ENCODE measurements around the gene AUH.

The AUH gene

DNA sequence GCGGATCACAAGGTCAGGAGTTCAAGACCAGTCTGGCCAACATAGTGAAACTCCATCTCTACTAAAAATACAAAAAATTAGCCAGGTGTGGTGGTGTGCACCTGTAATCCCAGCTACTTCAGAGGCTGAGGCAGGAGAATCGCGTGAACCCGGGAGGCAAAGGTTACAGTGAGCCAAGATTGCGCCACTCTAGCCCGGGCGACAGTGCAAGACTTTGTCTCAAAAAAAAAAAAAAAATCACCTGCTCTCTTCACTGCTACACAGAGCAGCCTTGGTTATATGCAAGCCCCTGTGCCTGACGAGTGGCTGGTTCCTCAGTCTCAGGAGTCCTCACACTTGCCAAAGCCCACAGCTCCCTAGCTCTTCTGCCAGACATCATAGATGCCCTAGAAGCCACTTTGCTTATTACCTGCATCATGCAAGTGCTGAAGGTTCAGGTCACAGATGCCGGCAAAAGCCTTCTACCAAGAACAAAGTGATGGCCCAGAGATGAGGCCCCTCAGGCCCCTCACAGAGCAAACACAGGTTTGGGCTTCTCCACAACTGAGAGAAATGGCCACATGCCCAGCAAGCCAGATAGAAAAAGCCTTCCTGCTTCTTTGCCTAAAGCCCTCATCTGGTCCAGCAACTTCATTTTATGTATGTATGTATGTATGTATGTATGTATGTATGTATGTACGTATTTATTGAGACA lies 176.4 kb downstream of the AUH start:
- no peak for DNase-seq

DNA sequence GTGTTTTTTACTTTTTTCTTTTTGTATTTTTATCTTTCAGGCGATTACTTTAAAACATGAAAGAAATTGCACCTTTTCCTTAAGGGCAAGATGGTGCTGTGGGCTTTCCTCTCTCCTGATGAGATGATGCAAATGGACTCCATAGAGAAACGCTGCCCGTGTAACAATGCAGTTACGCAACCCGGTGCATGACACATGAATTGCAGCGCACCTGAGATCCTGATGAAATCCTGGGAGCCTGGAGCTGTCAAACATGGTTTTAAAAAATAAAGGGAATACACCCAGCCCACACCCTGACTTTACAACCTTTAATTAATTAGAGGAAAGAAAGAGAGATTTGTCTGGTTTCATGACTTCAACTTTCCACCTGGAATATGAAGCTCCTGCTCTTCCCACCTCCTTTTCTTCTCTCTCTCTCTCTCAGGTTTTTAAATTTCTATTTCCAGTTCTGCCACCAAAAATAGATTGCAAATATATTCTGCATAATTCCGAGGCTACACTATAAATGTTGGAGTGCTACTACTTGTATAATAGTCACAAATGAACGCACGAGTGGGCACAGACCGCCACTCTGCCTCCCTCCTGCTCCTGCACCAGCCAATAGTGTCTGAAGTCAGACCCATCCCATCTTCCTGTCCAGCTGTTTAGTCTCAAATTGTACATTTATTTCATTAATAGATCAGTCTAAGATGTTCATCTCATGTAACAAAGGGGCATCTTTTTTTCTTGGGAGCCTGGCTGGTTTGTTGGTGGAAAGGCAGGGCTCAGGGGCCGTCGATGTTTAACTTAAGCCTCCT lies 179.1 kb downstream of the AUH start:
- DNase-seq = no peak

DNA sequence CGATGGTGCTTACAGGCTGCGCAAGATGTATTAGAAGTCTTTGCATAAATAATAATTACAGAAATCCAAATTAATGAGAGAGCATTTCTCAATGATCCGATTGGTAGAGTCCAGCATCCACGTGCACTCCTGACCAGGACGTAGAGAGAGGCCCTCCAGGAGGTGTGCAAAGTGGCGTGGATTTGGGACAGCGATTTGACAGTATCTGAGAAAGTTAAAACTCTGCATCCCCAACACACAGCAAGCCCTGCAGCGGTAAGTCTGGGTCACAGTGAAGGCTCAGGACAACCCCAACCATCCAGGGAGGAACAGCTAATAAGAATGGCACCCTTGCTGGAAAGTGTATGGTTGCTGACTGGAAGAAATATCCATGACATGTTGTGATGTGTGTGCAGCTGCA lies 180.2 kb downstream of the AUH start:
- DNase-seq = no peak

DNA sequence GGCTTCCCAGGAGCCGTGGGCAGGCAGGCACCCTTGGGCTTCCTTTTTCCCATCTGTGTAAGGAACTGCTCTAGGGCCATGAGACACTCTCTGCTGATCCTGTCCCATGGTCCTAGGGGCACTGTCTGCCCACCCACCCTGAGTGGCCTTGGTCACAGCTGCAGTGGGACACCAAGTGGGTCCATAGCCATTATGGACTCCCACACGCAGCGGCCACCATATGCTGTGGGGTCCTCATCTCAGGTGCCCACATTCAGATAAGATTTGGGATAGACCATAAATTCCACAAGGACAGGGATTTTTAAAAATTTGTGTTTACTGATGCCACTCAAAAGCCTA lies 180.8 kb downstream of the AUH start:
- no peak for DNase-seq

DNA sequence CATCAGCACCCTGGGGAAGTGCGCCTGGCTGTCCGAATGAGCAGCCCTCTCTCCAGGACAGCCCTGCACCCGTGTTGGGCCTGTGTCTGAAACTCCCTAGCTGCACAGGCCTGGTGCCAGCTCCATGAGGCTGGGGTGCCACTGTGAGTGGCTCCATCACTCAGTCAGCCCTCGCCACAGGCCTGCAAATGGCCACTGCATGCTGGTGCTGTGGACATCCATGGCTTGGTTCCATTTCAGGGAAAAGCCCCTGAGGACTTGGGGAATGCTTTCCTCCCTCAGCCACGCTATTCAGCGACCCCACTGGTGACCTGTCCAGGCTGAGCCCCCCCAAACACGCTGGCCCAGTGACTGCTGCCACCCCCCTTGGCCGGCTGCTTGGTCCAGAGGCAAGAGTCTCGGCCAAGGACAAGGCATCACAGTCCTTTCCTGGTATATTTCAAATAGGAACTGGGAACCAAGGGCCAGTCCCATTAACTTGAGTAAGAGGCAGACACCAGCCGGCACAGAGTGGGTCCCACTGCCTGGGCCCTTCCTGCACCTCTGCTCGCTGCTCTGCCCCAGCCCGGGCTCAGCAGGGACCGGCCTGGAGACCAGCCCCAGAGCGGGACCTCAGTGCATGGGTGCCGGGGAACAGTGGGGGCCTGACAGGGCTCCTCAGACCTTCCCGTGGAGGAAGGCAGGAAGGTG lies 181.3 kb downstream of the AUH start:
- DNase-seq = no peak

DNA sequence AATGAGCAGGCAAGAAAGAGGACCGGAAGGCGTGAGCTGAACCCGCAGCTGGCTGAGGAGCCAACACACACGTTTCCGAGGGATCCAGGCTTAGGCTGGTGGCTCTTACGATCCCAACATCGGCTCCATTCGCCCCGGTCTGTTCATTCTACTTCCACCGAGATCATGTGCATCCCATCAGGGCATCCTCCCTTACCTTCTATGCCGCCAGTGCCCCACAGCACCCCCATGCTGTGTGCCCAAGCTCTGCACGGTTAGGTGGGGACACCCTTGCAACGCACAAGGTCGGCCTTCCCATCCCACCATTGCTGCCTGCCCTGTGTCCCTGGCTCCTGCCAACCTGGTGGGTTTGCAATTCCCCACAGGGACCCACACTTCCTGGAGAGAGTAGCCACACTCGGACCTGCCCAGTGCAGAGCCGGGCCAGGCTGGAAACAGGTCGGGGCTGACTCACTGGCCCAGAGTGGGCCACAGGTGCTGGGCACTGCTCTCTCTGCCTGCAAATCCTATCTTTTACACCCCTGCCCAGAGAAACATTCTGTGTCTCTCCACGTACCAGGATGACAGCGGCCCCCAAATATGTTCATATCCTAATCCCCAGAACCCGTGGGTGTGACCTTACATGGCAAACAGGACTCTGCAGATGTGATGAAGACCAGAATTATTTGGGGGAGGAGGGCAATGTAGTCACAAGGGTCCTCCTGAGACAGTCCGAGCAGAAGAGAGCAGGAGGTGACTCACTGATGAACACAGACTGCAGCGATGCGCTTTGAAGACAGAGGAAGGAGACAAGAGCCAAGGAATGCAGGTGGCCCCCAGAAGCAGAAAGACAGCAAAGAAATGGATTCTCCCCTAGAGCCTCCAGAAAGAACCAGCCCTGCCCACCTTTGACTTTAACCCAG lies 182.2 kb downstream of the AUH start:
- DNase-seq = no peak

DNA sequence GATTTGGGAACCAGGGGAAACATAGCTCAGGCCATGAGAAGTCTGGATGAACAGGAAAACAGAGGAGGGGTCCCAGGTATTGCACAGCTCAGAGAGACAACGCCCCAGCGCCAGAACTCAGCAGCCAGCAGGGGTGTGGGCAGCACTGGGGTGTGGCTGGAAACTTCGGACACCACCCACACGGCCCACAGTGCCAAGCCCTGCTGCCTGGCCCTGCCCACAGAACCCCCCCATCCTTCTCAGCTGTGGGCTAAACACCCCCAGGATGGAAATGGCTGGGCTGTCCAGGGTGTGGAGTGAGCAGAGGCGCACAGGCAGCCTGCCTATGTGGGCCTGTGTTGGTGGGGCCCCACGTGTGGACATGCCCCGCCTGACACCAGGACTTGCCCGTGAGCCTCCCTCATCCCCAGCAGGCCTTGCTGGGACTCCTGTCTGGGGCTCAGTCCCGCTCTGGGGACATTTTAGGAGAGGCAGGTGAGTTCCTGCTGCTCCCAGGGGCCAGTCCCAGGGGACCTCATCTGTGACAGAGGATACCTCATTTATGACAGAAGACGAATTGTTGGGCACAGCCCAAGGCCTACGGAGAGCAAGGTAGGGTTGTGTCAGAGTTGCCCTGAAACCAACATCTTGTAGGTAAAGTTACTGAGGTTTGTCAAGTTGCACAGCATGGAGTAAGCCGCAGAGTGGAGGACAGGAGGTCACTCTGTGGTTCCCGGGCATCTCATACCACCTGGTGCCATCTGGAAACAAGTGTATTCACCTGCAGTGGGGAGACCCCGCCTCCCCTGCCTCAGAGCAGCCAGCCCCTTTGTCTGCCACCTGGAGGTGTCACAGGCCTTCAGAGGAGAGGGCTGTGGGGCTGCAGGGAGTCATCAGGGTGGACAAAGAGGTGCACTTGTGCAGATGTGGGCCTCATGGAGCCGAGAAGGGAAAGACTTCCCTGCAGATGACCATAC lies 183.2 kb downstream of the AUH start:
- no peak for DNase-seq

DNA sequence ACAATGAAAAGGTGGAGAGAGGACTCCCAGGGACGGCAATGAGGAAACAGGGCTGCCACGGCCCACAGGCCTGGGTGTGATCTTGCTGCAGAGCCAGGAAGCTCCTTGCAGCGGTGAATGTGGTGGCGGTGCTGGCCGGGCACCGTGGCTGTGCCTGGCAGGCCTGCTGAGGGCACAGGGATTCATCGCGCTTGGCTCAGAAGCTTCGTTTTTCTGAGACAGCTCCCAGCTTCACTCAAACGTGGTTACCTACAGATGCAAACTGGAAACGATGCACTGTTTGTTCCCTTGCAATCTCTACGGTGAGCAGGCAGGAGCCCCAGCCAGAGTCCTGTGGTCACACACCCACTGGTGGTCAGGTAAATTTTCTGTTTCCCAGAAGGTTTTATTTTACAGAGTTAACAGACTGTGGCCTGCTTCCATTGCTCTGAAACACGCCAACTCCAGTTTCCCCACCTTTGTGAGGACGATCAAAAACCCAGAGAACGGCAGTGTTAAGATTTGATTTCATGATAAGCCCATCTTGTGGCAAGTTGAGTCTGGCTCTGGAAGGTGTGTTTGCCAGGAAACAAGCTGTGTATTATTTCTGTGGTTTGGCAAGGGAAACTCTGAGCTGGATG lies 183.9 kb downstream of the AUH start:
- no peak for DNase-seq

DNA sequence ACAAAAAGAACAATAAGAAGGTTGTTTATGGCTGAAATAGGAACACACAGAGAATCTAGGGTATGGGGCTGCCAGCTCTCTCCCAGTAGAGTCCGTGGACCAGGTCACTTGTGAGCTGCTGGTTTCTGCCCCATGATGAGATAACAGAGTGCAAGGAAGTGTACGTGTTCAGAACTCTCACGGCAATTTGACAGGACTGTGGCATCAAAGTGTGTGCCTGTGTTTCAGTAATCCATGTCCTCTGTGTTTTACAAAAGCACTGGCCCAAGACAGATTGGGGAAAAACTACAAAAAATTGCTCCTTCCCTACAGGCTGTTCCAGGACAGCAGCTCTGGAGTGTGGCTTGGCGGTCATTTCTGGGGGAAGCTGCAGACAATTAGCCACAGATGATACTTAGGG lies 184.6 kb downstream of the AUH start:
- no peak for DNase-seq

DNA sequence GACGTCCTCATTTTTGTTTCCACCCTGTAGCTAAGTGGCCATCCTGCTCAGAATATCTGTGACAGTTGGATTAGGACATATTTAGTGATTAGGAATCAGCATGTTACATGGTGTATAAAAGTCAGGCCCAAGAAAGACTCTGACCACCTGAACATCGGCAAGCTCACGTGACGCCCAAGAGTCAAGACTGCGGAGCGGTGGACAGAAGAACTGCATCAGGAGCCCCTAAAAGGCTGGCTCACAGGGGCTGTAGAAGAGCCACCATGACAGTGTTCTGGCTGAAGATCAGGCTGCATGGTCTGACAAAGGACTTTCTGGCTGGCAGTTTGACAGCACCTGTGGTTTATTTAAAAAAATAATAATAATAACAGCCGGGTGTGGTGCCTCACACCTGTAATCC lies 185.3 kb downstream of the AUH start:
- DNase-seq = no peak

DNA sequence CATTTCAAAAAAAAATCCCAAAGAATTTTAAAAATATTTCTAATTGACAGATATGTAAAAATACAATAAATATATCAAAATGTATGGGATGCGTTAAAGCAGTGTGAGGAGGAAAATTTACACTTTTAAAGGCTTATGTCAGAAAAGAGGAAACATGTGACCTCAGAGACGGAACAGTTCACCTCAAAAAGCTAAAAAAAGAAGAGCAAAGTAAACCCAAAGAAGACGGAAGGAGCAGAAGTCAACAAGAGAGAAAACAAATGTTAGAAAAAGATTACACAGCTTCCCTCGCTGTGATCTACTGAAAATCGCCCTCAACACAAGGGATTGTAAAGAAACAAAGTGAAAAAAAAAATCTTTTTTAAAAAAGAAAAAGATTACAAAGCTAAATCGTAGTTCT lies 186.9 kb downstream of the AUH start:
- DNase-seq = no peak

DNA sequence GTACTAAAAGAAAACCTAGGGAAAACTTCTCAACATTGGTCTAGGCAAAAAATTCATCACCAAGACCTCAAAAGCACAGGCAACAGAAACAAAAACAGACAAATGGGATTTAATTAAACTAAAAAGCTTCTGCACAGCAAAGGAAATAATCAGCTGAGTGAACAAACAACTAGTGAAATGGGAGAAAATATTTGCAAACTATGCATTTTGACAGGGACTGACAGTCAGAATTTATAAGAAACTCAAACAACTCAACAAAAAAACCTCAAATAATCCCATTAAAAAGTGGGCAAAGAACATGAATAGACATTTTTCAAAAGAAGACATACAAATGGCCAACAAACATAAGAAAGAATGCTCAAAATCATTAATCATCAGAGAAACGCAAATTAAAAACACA lies 189.4 kb downstream of the AUH start:
- no peak for DNase-seq

DNA sequence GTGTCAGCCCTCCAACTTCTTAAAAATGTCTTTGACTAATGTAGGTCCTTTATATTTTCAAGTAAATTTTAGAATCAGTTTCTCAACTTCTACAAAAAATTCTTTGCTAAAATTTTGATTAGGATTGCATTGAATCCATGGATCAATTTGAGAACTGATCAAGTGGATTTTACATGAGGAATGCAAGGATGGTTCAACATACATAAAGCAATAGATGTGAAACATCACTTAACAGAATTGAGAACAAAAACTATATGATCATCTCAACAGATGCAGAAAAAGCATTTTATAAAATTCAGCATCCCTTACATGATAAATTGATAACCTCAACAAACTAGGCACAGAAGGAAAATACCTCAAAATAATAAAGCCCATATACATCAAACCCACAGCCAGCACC lies 190.8 kb downstream of the AUH start:
- no peak for DNase-seq

DNA sequence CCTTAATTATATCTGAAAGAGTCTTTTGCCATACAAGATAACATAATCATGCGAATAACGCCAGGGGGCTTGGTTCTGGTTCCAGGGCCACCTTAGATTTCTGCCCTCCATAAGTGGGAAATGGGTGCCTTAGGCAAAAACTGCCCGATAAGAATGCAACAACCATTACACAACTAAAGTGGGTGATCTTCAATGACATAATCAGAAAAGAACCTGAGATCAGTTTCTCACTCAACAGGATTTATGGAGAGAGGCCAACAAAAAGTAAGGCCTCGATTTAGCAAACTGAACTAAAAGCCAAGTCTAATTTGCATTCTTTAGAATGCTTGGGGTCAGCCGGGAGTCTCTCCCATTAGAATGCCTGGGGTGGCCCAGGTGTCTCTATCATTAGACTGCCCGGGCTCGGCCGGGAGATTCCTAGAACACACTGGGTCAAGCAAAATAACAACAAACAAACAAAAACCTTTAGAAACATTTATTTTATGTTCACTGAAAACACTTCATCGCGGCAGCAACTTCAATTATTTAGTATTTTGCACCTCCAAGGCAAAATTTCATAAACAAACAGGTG lies 194.8 kb downstream of the AUH start:
- DNase-seq = no peak

DNA sequence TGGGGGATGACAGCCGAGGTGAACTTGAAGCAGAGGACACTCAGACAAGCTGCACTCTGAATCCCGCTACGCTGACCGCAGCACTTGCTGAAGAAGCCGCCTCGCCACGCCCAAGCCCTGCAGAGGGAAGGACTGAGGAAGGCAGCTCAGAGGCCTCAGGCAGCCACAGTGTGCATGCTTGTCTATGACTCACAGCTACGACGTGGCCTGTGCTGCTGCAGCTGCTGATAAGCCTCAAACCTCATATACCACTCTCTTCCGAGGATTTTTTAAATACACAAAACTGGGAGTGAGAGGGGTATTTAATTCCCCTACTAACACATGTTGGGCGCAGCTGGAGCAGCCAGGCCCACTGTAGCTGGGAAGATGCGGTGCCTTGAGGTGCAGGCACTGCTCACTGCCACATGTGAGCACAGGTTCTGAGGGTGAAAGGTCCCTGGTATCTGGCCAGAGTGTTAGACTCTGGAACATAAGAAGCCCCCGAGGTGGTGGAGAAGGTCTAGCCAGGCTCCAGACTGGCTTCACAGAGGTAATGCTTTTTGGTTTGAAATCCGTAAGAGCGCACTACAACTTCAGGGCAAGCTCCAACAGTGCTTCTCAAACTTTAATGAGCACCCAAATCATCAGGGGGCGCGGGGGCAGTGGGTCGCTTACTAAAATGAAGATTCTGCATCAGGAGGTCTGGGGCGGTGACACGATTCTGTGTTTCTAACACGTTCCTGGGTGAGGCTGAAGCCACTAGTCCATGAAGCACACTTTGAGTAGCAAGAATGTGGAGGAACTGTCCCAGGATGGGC lies 196.8 kb downstream of the AUH start:
- no peak for DNase-seq
